ENCODE data around the gene CRYBB3. TPM values are rescaled to one million over a fixed set of nuclear protein-coding genes. Genes with fewer than 3 reads are reported as not detected.

CRYBB3 gene
- total and polyA plus RNA-seq, 9 donors, result 0.30 to 0.69 TPM; not detected in 7

GRCh38 chr22:25193130-25193529, 6.5 kb upstream of the CRYBB3 start:
- H3K27me3 ChIP-seq, result no peaks in the 10 kb centered on the region
- no peak overlapping the region for H3K4me3 ChIP-seq
- intact Hi-C loops (cut with DNase I), result no loop called here
- DNase-seq, result no peak
- H3K4me1 ChIP-seq (ENCODE audit: insufficient read depth), result no peaks in the 10 kb centered on the region
- H3K9me3 ChIP-seq, result no peaks in the 10 kb centered on the region
- no peaks in the 10 kb centered on the region for H3K36me3 ChIP-seq
- H3K27ac ChIP-seq, result no peak overlapping the region
- WGBS, 3 donors, result 49 to 63% (median 63%) methylated on average over 4 of the region's 4 CpGs
- TF ChIP-seq POLR2A (IDR thresholded peaks at IDR 0.05) (no peak), CTCF (IDR thresholded peaks at IDR 0.05) (no peak), EP300 (IDR thresholded peaks at IDR 0.05) (no peak)

GRCh38 chr22:25193548-25193947, 6.1 kb upstream of the CRYBB3 start:
- no peak for DNase-seq
- H3K9me3 ChIP-seq, result no peaks in the 10 kb centered on the region
- H3K27me3 ChIP-seq, result no peaks in the 10 kb centered on the region
- no peak overlapping the region for H3K4me3 ChIP-seq
- no peak for TF ChIP-seq POLR2A (IDR thresholded peaks at IDR 0.05)
- no peak for TF ChIP-seq CTCF (IDR thresholded peaks at IDR 0.05)
- TF ChIP-seq EP300 (IDR thresholded peaks at IDR 0.05), result no peak
- H3K27ac ChIP-seq, result no peak overlapping the region
- intact Hi-C loops (cut with DNase I), result no loop called here
- WGBS, 3 donors, result 46 to 51% (median 47%) methylated on average over 3 of the region's 3 CpGs
- H3K4me1 ChIP-seq (ENCODE audit: insufficient read depth), result no peaks in the 10 kb centered on the region
- H3K36me3 ChIP-seq, result no peaks in the 10 kb centered on the region

- WGBS, 3 donors, result 87 to 92% (median 88%) methylated on average over 5 of the region's 5 CpGs
- Histone ChIP-seq H3K4me3 (no peak overlapping the region), H3K27me3 (no peaks in the 10 kb centered on the region), H3K27ac (no peak overlapping the region), H3K9me3 (no peaks in the 10 kb centered on the region), H3K4me1 (ENCODE audit: insufficient read depth) (no peaks in the 10 kb centered on the region), H3K36me3 (no peaks in the 10 kb centered on the region)
- intact Hi-C loops (cut with DNase I), result no loop called here
- DNase-seq, result no peak
- TF ChIP-seq CTCF (IDR thresholded peaks at IDR 0.05) (no peak), EP300 (IDR thresholded peaks at IDR 0.05) (no peak), POLR2A (IDR thresholded peaks at IDR 0.05) (no peak)
Observed at GRCh38 chr22:25196326-25196725, 3.3 kb upstream of the CRYBB3 start.

- Histone ChIP-seq H3K4me1 (ENCODE audit: insufficient read depth) (no peaks in the 10 kb centered on the region), H3K36me3 (no peaks in the 10 kb centered on the region), H3K4me3 (no peak overlapping the region), H3K27me3 (no peaks in the 10 kb centered on the region), H3K27ac (no peak overlapping the region), H3K9me3 (no peaks in the 10 kb centered on the region)
- TF ChIP-seq CTCF (IDR thresholded peaks at IDR 0.05) (no peak), POLR2A (IDR thresholded peaks at IDR 0.05) (no peak), EP300 (IDR thresholded peaks at IDR 0.05) (no peak)
- WGBS, 3 donors, result 88 to 92% (median 90%) methylated on average over 4 of the region's 4 CpGs
- intact Hi-C loops (cut with DNase I), result no loop called here
- DNase-seq, result no peak
Observed at GRCh38 chr22:25197340-25197739, 2.3 kb upstream of the CRYBB3 start.

GRCh38 chr22:25200967-25201366, 1.3 kb downstream of the CRYBB3 start:
- WGBS, 3 donors, result 73 to 87% (median 78%) methylated on average over 7 of the region's 7 CpGs

More at GRCh38 chr22:25200967-25201366, 1.3 kb downstream of the CRYBB3 start:
- no peaks in the 10 kb centered on the region for H3K9me3 ChIP-seq
- H3K4me1 ChIP-seq (ENCODE audit: insufficient read depth), result no peaks in the 10 kb centered on the region
- intact Hi-C loops (cut with DNase I), result no loop called here
- DNase-seq, result no peak
- TF ChIP-seq EP300 (IDR thresholded peaks at IDR 0.05) (no peak), CTCF (IDR thresholded peaks at IDR 0.05) (no peak), POLR2A (IDR thresholded peaks at IDR 0.05) (no peak)
- no peaks in the 10 kb centered on the region for H3K36me3 ChIP-seq
- no peaks in the 10 kb centered on the region for H3K27me3 ChIP-seq
- no peak overlapping the region for H3K4me3 ChIP-seq
- H3K27ac ChIP-seq, result no peak overlapping the region
